GM12864 (cell line): ENCODE measurements around the gene GPR151.
"Not testable (repeated sequence)": the region's sequence is repeated elsewhere in the genome, so short reads cannot be mapped to it uniquely, and the experiment has no call there.

Experiments
- DNase-seq: peaks from one replicate; pipeline ENCODE4 v3.0.0-alpha.2; 2011; ENCODE audit warnings: low read depth
- H3K4me3 ChIP-seq: 2 replicates; pipeline ENCODE4 v1.5.1; 2011; ENCODE audit warnings: mild to moderate bottlenecking, low read depth, low read length, control low read depth
- TF ChIP-seq, protein P1 (sequence below): IDR thresholded peaks from 2 replicates; pipeline ENCODE4 v1.5.1; 2011; ENCODE audit warnings: low read depth, mild to moderate bottlenecking, moderate library complexity, low read length, control low read depth, inconsistent platforms; ENCODE audit errors: missing control alignments

The GPR151 gene

DNA sequence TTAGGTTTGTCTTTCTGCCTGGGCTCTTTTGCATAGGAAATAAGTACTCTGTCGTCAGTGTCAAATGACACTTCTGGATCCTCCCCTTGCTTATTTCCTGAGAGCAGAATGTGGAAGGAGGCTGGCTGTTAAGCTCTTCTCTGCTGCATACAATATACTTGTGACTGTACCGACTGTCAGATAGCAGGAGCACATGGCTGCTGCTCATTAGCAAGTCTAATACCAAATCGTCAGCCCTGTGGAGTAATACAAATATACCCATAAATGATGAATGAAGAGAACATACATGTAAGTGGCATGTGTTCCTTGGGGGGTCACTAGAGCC, at the start of gene GPR151:
GPR151 (minus strand) TSS at position 40 of the 325 bp plus-strand sequence. CDS start 77 bp downstream, outside the sequence.
- no peak within 1 kb of the TSS for H3K4me3 ChIP-seq
- TF ChIP-seq, protein P1, sequence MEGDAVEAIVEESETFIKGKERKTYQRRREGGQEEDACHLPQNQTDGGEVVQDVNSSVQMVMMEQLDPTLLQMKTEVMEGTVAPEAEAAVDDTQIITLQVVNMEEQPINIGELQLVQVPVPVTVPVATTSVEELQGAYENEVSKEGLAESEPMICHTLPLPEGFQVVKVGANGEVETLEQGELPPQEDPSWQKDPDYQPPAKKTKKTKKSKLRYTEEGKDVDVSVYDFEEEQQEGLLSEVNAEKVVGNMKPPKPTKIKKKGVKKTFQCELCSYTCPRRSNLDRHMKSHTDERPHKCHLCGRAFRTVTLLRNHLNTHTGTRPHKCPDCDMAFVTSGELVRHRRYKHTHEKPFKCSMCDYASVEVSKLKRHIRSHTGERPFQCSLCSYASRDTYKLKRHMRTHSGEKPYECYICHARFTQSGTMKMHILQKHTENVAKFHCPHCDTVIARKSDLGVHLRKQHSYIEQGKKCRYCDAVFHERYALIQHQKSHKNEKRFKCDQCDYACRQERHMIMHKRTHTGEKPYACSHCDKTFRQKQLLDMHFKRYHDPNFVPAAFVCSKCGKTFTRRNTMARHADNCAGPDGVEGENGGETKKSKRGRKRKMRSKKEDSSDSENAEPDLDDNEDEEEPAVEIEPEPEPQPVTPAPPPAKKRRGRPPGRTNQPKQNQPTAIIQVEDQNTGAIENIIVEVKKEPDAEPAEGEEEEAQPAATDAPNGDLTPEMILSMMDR = no peak
- DNase-seq = no peak

GRCh38 chr5:146564007-146564762, 48.2 kb upstream of the GPR151 start:
- H3K4me3 ChIP-seq = no peak overlapping the region
- no peak for DNase-seq
- TF ChIP-seq, protein P1 = no peak

- TF ChIP-seq, protein P1 = no peak
- no peak overlapping the region for H3K4me3 ChIP-seq
- no peak for DNase-seq
These were observed 46.5 kb upstream of the GPR151 start for GRCh38 chr5:146562461-146562860.

DNA sequence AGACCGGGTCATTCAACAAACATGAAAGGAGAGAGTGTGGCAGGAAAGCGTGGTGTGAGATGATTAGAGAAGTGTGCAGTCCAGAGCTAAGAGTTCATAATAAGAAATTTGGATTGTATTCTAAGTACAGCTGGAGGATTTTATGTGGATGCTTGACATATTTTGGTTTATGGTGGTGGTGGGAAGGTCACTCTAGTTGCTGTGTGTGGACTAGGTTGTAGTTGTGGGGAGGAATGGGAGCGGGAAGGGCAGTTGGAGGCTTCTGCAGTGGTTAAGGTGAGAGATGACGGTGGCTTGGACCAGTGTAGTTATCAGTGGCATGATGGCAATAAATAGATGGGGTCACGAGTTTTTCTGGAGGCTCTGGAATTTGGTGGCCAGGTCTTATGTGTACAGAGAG, 45.7 kb upstream of the GPR151 start:
- no peak for DNase-seq
- no peak overlapping the region for H3K4me3 ChIP-seq
- TF ChIP-seq, protein P1 = no peak

DNA sequence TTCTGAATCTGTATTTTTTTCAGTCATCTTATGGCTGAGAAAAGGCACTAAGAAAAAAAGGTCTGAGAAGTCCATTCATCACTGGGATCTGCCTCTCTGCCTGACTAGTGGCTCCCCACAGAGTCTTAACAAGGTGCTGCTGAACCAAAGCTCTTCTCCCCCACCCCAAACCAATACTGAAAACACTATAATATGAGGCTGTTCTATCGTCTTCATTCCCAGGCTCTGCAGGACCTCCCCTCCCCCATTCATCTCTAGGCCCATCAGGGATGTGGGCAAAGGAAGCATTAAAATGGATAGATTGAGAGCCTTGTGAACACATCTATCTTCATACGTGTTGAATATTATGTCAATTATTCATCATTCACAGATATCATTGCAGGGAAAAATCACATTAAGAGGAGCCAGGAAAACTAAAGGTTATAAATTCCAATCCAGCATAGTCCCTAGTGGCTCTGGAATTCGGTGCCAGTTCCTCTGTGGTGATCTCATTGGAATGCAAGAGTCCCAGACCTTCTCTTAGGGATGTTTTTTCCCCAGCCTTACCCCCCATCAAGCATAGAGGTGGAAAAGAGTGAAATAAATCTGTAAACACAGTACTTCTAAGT, 44.3 kb upstream of the GPR151 start:
- TF ChIP-seq, protein P1 = no peak
- H3K4me3 ChIP-seq = no peak overlapping the region
- no peak for DNase-seq

DNA sequence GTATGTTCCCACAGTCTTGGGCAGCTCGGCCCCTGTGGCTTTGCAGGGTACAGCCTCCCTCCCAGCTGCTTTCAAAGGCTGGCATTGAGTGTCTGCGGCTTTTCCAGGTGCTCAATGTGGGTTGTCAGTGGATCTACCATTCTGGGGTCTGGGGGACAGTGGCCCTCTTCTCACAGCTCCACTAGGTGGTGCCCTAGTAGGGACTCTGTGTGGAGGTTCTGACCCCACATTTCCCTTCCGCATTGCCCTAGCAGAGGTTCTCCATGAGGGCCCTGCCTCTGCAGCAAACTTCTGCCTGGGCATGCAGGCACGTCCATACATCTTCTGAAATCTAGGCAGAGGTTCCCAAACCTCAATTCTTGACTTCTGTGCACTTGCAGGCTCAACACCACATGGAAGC, 40.9 kb upstream of the GPR151 start:
- TF ChIP-seq, protein P1 = peak; percentile 14
- H3K4me3 ChIP-seq, DNase-seq: not testable (repeated sequence)

- no peak for DNase-seq
- TF ChIP-seq, protein P1 = no peak
- H3K4me3 ChIP-seq = no peak overlapping the region
These were observed 37.5 kb upstream of the GPR151 start for GRCh38 chr5:146553446-146553845.
